Raji (cell line): ENCODE results near the gene PAQR5.

Source experiments
- POLR2A ChIP-seq: IDR thresholded peaks from 2 replicates; pipeline ENCODE4 v1.6.1; 2011; ENCODE audit warnings: low read depth, low read length, control low read depth; ENCODE audit not compliant: insufficient read depth

PAQR5 gene

DNA sequence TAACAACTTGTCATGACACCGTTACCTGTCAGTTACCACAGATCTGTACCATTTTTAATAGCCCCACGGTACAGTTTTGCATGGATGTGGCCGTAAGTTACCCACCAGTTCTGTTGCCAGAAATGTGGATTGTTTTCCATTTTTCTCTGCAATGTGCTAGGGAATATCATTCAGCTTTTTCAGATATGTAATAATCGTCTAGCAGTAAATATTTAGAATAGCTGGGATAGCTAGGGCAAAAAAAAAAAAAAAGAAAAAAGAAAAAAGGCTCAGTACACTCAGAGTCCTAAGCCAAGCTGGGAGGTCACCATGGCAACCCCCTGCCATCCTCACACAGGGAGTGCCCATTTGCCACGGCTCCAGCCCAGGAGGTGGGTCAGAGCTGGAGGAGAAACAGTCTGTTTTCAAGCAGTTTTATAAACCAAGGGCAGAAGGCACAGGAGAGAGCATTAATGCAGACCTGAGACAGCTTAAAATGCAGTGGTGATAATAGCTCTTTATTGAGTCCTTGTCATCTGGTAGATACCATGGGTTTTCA, 25.2 kb downstream of the PAQR5 start:
- no peak for TF ChIP-seq POLR2A

DNA sequence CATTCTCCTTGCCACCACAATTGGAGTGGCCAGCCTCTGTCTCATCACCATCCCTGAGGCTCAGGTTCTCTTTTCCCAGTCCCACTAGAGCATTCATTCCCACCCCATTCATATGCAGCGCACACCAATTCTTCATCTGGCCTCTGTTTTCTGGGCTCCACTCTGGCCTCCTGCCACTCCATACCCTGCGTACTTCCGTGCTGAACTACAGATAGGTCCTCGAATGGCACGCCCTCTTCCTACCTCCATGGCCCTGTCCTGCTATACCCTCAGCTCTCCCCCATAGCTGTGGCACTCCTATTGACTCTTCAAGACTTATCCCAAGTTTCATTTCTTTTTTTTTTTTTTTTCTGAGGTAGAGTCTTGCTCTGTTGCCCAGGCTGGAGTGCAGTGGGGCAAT, 25.9 kb downstream of the PAQR5 start:
- no peak for TF ChIP-seq POLR2A

DNA sequence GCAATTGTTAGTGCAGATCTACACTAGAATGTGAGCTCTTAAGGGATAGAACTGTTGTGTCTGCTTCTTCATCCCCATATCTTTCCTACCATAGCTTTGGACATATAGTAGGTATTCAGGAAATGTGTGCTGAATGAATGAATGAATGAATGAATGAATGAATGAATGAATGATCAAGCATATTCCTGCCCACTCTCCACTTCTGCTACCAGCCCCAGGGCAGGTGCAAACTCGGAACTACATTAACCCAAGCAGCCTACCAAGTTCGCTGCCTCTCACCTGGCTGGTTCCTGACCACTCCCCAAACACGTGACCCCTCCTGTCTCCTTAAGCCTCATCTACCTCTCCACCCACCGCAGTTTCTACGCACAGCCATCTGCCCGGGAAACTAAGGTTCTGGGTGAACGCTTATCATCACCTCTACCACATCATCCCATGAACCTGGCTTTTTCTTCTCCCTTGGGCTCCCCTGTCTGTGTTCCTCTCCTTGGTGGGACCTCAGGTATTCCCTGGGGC, 26.8 kb downstream of the PAQR5 start:
- no peak for TF ChIP-seq POLR2A

DNA sequence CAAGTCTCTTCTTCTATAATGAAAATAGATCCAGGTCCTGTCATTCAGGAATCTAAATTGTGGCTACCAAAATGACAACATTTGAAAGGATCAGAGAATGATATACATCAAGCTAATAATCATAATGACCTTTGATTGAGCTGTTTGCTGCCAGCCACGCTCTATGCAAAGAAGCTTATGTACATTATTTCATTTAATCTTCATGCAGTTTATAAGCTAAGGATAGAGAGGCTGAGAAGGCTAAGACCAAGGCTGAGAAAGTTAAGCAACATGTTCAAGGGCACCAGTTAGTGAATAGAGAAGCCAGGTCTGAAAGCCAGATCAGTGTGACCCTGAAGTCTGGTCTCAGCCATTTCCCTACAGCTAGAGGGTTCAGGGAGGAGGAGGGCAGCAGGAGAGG, 29.4 kb downstream of the PAQR5 start:
- TF ChIP-seq POLR2A, result no peak

DNA sequence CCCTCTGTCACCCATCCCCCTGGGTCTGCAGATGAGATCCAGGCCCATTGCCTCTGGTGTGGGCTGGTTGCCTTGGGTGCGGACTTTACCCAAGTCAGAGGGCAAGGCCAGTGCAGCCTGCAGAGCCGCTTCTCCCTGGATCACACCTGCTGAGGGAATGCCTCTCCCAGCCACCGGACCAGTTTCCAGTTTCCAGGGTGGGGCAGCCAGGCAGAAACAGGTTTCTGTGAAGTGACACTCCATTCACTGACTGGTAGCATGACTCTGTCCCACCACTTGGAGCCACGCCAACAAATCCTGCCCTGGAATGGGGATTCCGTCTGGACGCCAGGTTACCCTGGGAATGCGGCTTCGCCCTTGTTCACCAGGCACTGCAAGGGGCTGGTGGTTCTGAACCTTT, 30.0 kb downstream of the PAQR5 start:
- TF ChIP-seq POLR2A, result no peak

DNA sequence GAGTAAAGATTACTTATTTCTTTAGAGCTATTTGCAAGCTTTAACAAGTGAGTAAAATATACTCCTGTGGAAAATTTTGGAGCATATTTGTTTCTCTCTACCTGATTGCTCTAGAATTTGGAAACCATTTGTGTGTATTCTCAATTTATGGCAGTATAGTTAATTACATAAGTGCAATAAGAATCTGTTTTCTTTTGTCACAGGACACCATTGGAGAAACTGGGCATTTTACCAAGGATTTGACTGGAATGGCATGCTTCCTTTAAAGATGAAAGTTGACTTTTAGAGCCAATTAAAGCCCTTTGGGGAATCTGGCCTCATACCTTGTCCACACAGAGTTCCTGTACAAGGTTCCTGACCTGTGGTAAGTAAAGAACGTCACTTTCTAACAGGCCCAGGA, 38.4 kb downstream of the PAQR5 start:
- TF ChIP-seq POLR2A, result no peak

DNA sequence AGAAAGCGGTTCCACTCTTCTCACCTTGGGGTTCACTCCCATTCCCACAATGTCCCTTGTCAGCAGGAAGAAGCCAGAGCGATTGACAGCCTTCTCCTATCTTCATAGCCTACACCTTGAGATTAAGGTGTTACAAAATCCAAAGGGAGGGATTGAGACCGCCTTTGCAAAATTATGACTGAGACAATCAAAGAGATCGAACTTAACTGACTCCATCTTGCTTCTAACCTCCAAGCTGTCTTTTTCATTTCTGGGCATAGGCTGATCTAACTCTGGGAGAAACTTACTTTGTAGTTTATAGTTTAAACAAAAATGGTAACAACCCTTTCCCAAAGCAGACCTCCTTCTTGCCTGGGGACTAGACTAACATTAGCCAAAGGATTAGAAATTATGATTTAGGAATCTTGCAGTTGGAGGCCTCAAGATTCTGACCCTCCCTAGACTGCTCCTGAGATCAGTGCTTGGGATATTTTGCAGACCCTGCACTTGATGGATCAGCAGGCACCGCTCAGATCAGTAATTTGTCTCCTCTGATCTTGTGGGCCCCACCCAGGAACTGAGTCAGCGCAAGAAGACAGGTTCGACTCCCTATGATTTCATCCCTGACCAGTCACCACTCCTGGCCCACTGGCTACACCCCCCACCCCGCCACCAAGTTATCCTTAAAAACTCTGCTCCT, 40.0 kb downstream of the PAQR5 start:
- no peak for TF ChIP-seq POLR2A

DNA sequence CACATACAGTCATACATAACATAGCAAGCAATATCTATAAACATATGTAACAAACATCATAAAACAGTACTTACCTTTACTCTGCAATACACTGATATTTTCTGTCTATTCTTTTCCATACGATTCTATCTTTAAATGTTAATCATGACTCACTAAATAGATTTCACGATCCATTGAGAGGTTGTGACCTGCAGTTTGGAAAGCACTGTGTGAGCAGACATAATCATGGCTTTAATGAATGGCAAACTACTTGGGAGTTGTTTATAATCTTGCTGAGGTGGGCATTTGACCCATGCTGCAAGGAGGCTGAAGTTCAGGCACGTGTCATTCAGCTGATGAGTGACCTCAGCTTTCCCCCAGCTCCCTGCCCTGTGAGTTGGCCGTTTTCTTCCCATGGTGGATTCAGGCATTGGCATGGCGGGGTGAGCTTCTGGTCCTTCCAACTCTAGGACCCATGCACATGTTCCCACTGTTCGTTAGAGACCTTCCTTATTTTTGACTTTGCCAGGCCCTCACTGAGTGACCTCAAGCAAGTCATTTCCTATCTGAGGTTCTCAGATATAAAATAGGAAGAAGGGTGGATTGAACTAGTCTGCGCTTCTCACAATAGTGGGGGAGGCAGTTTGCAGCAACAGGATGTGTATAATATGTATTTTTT, 41.7 kb downstream of the PAQR5 start:
- no peak for TF ChIP-seq POLR2A

DNA sequence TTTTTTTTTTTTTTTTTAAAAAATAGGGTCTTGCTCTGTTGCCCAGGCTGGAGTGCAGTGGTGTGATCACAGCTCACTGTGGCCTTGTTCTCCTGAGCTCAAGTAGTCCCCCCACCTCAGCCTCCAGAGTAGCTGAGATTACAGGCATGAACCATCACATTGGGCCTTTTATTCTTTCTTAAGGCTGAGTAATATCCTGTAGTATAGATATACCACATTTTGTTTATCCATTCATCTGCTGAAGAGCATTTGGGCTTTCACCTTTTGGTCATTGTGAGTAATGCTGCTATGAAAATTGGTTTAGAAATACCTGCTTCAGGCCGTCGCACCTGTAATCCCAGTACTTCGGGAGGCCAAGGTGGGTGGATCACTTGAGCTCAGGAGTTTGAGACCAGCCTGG, 42.6 kb downstream of the PAQR5 start:
- no peak for TF ChIP-seq POLR2A

DNA sequence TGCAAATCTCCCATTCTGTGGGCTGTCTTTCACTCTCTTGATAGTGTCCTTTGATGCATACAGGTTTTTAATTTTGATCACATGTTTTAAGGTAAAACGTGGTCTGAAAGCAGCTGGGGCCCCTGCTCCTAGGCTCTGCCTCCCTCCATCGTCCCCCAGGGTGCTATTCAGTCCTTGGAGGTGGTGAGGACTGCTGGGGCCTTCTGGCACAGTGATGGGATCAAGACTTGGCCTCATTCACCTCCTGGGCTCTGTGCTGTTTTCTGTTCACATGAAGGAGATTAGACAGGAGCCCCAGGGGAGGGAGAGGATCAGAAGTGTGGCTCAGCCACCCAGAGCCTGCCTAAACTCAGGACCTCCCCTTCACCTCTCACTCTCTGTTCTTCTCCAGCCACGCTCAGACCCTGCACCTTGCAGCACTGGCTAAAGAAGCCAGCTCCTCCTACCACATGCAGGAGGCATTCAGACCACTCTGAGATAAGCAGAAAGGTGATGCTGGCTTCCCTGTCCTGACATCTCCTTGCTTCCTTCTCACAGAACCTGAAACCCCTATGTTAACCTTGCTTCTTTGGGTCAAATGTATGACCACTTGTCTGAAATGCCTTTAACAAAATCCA, 43.9 kb downstream of the PAQR5 start:
- TF ChIP-seq POLR2A, result no peak

DNA sequence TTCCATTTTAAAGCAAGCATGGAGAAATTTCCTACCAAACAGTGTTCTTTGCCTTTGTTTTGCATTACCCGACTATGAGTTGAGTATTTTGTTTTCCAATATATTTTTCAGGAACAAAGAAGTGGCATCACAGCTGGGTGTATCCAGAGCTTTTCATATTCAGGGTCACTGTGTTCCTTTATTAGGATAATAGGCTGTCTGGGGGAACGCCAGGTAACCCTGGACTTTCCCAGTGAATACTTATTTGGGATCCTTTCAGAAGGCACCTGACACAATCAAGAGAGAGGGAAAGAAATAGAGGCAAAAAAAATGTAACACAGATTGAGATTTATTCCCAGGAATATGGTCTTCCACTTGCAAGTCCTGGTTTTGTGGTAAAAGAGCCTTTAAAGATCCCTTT, 44.4 kb downstream of the PAQR5 start:
- no peak for TF ChIP-seq POLR2A

DNA sequence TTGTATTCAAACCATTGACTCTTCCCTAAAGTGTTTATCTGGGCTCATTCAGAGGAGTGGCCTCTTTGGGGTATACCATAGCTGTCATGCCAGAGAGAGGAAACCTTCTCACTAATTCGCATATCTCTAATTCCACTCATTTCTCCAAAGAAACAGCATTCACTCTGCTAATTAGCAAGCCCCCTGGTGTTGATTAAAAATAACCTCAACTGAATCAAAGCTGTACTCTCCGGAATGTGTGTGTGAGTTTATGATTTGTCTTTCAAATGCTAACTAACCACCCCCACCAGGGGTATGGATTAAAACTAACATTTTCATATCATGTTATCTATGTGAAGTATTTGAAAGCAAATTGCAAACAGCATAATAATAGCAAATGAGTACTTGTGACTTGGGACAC, 45.5 kb downstream of the PAQR5 start:
- TF ChIP-seq POLR2A, result no peak

DNA sequence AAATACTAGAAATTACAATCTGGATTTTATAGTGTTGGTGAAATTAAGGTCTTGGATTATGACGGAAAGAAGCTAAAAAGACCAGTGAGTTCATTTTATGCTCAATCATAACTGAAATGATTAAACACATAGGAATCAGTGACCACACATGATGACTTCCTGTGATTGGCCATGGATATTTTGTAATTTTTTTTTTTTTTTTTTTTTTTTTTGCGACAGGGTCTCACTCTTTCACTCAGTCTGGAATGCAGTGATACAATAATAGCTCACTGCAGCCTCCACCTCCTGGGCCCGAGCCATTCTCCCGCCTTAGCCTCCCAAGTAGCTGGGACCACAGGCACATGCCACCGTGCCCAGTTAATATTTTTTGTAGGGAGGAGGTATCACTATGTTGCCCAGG, 47.4 kb downstream of the PAQR5 start:
- no peak for TF ChIP-seq POLR2A

DNA sequence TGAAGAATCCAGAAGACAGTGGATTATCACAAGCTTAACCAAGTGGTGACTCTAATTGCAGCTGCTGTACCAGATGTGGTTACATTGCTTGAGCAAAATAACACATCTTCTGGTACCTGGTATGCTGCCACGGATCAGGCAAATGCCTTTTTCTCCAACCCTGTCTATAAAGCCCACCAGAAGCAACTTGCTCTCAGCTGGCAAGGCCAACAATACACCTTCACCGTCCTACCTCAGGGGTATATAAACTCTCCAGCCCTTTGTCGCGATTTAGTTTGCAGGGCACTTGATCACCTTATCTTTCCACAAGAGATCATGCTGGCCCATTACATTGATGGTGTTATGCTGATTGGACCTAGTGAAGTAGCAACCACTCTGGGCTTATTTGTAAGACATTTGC, 52.6 kb downstream of the PAQR5 start:
- TF ChIP-seq POLR2A, result no peak

DNA sequence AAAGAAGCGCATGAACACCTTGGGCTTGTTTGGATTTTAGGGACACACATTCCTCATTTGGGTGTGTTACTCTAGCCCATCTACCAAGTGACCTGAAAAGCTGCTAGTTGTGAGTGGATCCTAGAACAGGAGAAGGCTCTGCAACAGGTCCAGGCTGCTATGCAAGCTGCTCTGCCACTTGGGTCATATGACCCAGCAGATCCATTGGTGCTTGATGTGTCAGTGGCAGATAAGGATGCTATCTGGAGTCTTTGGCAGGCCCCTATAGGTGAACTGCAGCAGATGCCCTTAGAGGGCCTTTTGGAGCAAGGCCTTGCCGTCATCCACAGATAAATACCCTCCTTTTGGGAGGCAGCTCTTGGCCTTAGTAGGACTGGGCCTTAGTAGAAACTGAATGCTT, 53.2 kb downstream of the PAQR5 start:
- no peak for TF ChIP-seq POLR2A

DNA sequence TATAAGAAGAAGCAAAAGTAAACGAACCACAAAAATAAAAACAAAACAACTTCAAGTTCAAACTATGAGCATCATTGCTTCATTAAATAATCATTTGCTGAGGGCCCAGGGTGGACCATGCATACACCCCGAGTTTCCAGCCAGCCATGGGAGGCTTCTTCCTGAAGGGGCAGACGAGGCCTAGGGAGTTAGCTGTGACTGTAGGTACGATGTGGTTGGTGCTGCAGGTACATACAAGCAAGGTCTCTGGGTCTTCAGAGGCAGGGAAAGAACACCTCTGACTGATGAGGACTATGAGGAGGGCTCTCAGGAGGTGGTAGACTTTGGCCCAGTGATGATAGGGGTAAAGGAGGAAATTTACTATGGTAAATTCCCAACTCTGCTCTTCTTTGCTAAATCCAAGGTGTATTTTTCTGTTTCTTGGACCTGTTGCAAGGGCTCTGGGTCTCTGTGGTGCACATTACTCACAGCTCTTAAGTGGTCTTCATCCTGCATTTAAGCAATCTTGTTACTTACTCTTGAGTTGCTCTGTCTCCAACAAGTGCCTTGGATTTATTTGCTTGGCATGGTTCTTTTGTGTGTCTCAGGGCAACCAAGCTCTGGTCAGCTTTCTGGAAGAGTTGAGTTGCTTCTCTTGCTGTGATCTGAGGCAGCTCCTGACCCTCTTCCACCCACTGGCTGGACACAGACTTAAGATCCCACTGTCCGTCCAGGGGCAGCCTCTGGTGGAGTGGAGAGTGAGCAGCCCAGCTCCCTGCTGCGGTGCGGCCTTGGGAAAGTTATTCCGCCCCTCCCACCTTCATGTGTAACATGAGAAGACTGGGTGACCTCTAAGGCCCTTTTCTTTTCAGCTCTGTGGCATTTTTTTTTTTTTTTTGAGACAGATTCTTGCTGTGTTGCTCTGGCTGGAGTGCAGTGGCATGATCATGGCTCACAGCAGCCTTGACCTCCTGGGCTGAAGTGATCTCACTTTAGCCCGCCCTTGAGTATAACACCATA, 59.4 kb downstream of the PAQR5 start:
- no peak for TF ChIP-seq POLR2A

DNA sequence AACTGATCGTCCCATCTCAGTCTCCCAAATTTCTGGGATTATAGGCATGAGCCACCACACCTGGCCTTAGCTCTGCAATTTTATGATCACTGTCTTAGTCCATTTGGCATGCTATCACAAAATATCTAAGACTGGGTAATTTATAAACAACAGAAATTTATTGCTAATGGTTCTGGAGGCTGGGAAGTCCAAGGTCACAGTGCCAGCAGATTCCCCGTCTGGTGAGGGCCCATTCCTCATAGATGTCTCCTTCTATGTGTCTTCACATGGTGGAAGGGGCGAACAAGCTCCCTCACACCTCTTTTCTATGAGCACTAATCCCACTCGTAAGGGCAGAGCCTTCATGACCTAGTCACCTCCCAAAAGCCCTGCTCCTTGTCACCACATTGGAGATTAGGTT, 60.1 kb downstream of the PAQR5 start:
- no peak for TF ChIP-seq POLR2A
